A673 (cell line): ENCODE measurements around the gene OR52D1. TPM values are rescaled to one million over a fixed set of nuclear protein-coding genes. Genes with fewer than 3 reads are reported as not detected.

Experiments used
- BruUV-seq: library from RNA; stranded (reverse); fragments of 400-500 nt; replicated peaks from 2 replicates; lab custom pipeline; 2021; lab: Mats Ljungman, UMichigan
- CTCF ChIA-PET: fragments of 300-600 bp; sonication (Branson Sonifier 250); formaldehyde crosslinking; loops from one replicate; lab custom pipeline; 2022; ENCODE audit warnings: antibody characterized with exemption; lab: Charles Lee
- POLR2A ChIA-PET: fragments of 300-600 bp; sonication (Branson Sonifier 250); formaldehyde crosslinking; loops from one replicate; lab custom pipeline; 2022; ENCODE audit warnings: antibody characterized with exemption; ENCODE audit not compliant: low non-redundant PET; lab: Charles Lee
- DNase-seq: peaks from one replicate; pipeline ENCODE4 v3.0.0-alpha.2; 2015; ENCODE audit warnings: low spot score
- H3K27ac ChIP-seq: fragments of 200-600 bp; sonication (generic); 2 replicates; pipeline ENCODE4 v1.5.1; 2016; ENCODE audit warnings: mixed run types, low read depth, mild to moderate bottlenecking, mixed read lengths, antibody characterized with exemption, low read length; ENCODE audit not compliant: poor library complexity, severe bottlenecking
- H3K27me3 ChIP-seq: fragments of 200-600 bp; sonication (generic); replicated peaks from 2 replicates; pipeline ENCODE4 v1.6.1; 2017; ENCODE audit warnings: mixed run types, low read depth, mild to moderate bottlenecking, mixed read lengths, antibody characterized with exemption, low read length; ENCODE audit not compliant: insufficient read depth, poor library complexity
- H3K36me3 ChIP-seq: fragments of 200-600 bp; sonication (generic); 2 replicates; pipeline ENCODE4 v1.6.1; 2016; ENCODE audit warnings: mixed run types, mild to moderate bottlenecking, mixed read lengths, antibody characterized with exemption, low read length; ENCODE audit not compliant: insufficient read depth, poor library complexity, severe bottlenecking
- H3K4me1 ChIP-seq: fragments of 200-600 bp; sonication (generic); 2 replicates; pipeline ENCODE4 v1.6.1; 2017; ENCODE audit warnings: mixed run types, mild to moderate bottlenecking, mixed read lengths, antibody characterized with exemption, low read length; ENCODE audit not compliant: insufficient read depth, poor library complexity, severe bottlenecking
- H3K4me3 ChIP-seq: fragments of 200-600 bp; sonication (generic); 2 replicates; pipeline ENCODE4 v1.5.1; 2016; ENCODE audit warnings: low read depth, mixed run types, mild to moderate bottlenecking, mixed read lengths, low read length; ENCODE audit not compliant: poor library complexity, severe bottlenecking
- H3K9me3 ChIP-seq: fragments of 200-600 bp; sonication (generic); 2 replicates; pipeline ENCODE4 v1.6.1; 2016; ENCODE audit warnings: mixed run types, low read depth, mild to moderate bottlenecking, mixed read lengths, antibody characterized with exemption, low read length; ENCODE audit not compliant: poor library complexity, severe bottlenecking
- CTCF ChIP-seq: fragments of 300-800, 200-600 bp; sonication (generic); conservative IDR thresholded peaks from 2 replicates; pipeline ENCODE4 v1.5.1; 2017; ENCODE audit warnings: low read depth, mild to moderate bottlenecking, antibody characterized with exemption, low read length, moderate library complexity, mixed read lengths
- EZH2 ChIP-seq: fragments of 200-600 bp; sonication (generic); IDR thresholded peaks from 2 replicates; pipeline ENCODE4 v1.6.1; 2017; ENCODE audit warnings: borderline replicate concordance, low read depth, mild to moderate bottlenecking, mixed read lengths, antibody characterized with exemption, low read length; ENCODE audit not compliant: poor library complexity, severe bottlenecking
- intact Hi-C: fragments of 100-400 bp; cut with micrococcal nuclease; formaldehyde crosslinking; loops from one replicate; pipeline ENCODE4 v1.10.0; 2022; ENCODE audit not compliant: unreplicated experiment
- total RNA-seq: library from RNA; stranded (reverse); gene quantifications from 2 replicates; pipeline ENCODE4 v1.2.3, GENCODE V29; 2021

Gene OR52D1
- total RNA-seq, 1 experiment from 2014 or later = not detected

GRCh38 chr11:5528495-5528894, 40.0 kb downstream of the OR52D1 start:
- no peaks in the 10 kb centered on the region for H3K4me1 ChIP-seq
- intact Hi-C loops = no loop called here
- POLR2A ChIA-PET = no interaction called here
- no peaks in the 10 kb centered on the region for H3K27me3 ChIP-seq
- BruUV-seq = no TSS peak
- H3K27ac ChIP-seq = no peak overlapping the region
- no peak for DNase-seq
- H3K9me3 ChIP-seq = no peaks in the 10 kb centered on the region
- no peak overlapping the region for H3K4me3 ChIP-seq
- no peaks in the 10 kb centered on the region for H3K36me3 ChIP-seq
- TF ChIP-seq CTCF (no peak), EZH2 (no peak)
- CTCF ChIA-PET = no interaction called here

GRCh38 chr11:5531053-5531831, 42.8 kb downstream of the OR52D1 start:
- Histone ChIP-seq H3K4me1 (no peaks in the 10 kb centered on the region), H3K36me3 (no peaks in the 10 kb centered on the region), H3K27me3 (no peaks in the 10 kb centered on the region), H3K4me3 (no peak overlapping the region), H3K9me3 (no peaks in the 10 kb centered on the region), H3K27ac (no peak overlapping the region)
- CTCF ChIA-PET = no interaction called here
- TF ChIP-seq EZH2 (no peak), CTCF (no peak)
- POLR2A ChIA-PET = no interaction called here
- no TSS peak for BruUV-seq
- DNase-seq = no peak
- intact Hi-C loops = no loop called here

- BruUV-seq = no TSS peak
- intact Hi-C loops = no loop called here
- no peak for TF ChIP-seq CTCF
- no peak for TF ChIP-seq EZH2
These were observed 45.6 kb downstream of the OR52D1 start for GRCh38 chr11:5534046-5534445.

More at GRCh38 chr11:5534046-5534445, 45.6 kb downstream of the OR52D1 start:
- Histone ChIP-seq H3K27ac (no peak overlapping the region), H3K4me1 (no peaks in the 10 kb centered on the region), H3K27me3 (no peaks in the 10 kb centered on the region), H3K4me3 (no peak overlapping the region), H3K9me3 (no peaks in the 10 kb centered on the region), H3K36me3 (no peaks in the 10 kb centered on the region)
- ChIA-PET POLR2A (no interaction called here), CTCF (no interaction called here)
- DNase-seq = no peak
